Loucy (cell line): ENCODE measurements around the gene SERGEF.

Experiments used
- H2AFZ ChIP-seq: fragments of 200-600 bp; sonication (generic); 2 replicates; pipeline ENCODE4 v1.6.0; 2016; ENCODE audit warnings: antibody characterized with exemption, mild to moderate bottlenecking, low read length, moderate library complexity
- H3F3A ChIP-seq: fragments of 200-600 bp; 2 replicates; pipeline ENCODE4 v1.6.0; 2016; ENCODE audit warnings: antibody characterized with exemption, low read depth, mild to moderate bottlenecking
- H3K27me3 ChIP-seq: fragments of 200-600 bp; sonication (generic); 2 replicates; pipeline ENCODE4 v1.6.1; 2014; ENCODE audit warnings: low read length, mild to moderate bottlenecking; ENCODE audit not compliant: insufficient read depth, poor library complexity, severe bottlenecking
- H3K36me3 ChIP-seq: fragments of 200-600 bp; sonication (generic); 2 replicates; pipeline ENCODE4 v1.6.1; 2016; ENCODE audit warnings: low read length; ENCODE audit not compliant: insufficient read depth
- H3K4me1 ChIP-seq: fragments of 200-600 bp; sonication (generic); 2 replicates; pipeline ENCODE4 v1.5.1; 2014; ENCODE audit warnings: low read length, mild to moderate bottlenecking; ENCODE audit not compliant: insufficient read depth, poor library complexity, severe bottlenecking
- H3K4me2 ChIP-seq: fragments of 200-600 bp; sonication (generic); 2 replicates; pipeline ENCODE4 v1.6.0; 2014; ENCODE audit warnings: antibody characterized with exemption, low read length, low read depth, mild to moderate bottlenecking; ENCODE audit not compliant: poor library complexity, severe bottlenecking
- H3K4me3 ChIP-seq: fragments of 200-600 bp; sonication (generic); 2 replicates; pipeline ENCODE4 v1.5.1; 2014; ENCODE audit warnings: low read length, mild to moderate bottlenecking, mixed read lengths; ENCODE audit not compliant: poor library complexity, severe bottlenecking
- H3K79me2 ChIP-seq: fragments of 200-600 bp; sonication (generic); 2 replicates; pipeline ENCODE4 v1.6.1; 2014; ENCODE audit warnings: low read length; ENCODE audit not compliant: insufficient read depth
- H3K9ac ChIP-seq: fragments of 200-600 bp; sonication (generic); 2 replicates; pipeline ENCODE4 v1.6.0; 2014; ENCODE audit warnings: mild to moderate bottlenecking, low read depth, low read length, moderate library complexity; ENCODE audit not compliant: poor library complexity, severe bottlenecking
- H3K9me2 ChIP-seq: fragments of 200-600 bp; sonication (generic); replicated peaks from 2 replicates; pipeline ENCODE4 v1.6.1; 2016; ENCODE audit warnings: low read depth, low read length, mixed read lengths
- H3K9me3 ChIP-seq: fragments of 200-600 bp; sonication (generic); 2 replicates; pipeline ENCODE4 v1.6.1; 2014; ENCODE audit warnings: mild to moderate bottlenecking, antibody characterized with exemption, low read length, low read depth; ENCODE audit not compliant: insufficient read depth
- H4K20me1 ChIP-seq: fragments of 200-600 bp; sonication (generic); 2 replicates; pipeline ENCODE4 v1.6.0; 2014; ENCODE audit warnings: antibody characterized with exemption, low read length, mild to moderate bottlenecking; ENCODE audit not compliant: insufficient read depth, poor library complexity, severe bottlenecking
- CTCF ChIP-seq: fragments of 200-600 bp; sonication (generic); conservative IDR thresholded peaks from 2 replicates; pipeline ENCODE4 v1.5.1; 2014; ENCODE audit warnings: mild to moderate bottlenecking, antibody characterized with exemption, low read length
- EZH2phosphoT487 ChIP-seq: fragments of 200-600 bp; IDR thresholded peaks from 2 replicates; pipeline ENCODE4 v1.6.1; 2018; ENCODE audit warnings: antibody characterized with exemption, mild to moderate bottlenecking, moderate library complexity, borderline replicate concordance

The SERGEF gene

GRCh38 chr11:17738151-17738973, 274.5 kb downstream of the SERGEF start:
- H3K9me2 ChIP-seq = no peaks in the 10 kb centered on the region
- H3K4me2 ChIP-seq = no peak overlapping the region

More at GRCh38 chr11:17738151-17738973, 274.5 kb downstream of the SERGEF start:
- Histone ChIP-seq H3K36me3 (no peaks in the 10 kb centered on the region), H4K20me1 (no peaks in the 10 kb centered on the region), H3K4me1 (no peaks in the 10 kb centered on the region), H3K9ac (no peak overlapping the region), H3F3A (no peaks in the 10 kb centered on the region), H3K27me3 (no peaks in the 10 kb centered on the region), H3K79me2 (no peaks in the 10 kb centered on the region), H3K9me3 (no peaks in the 10 kb centered on the region), H3K4me3 (no peak overlapping the region), H2AFZ (no peak overlapping the region)
- no peak for TF ChIP-seq CTCF
- TF ChIP-seq EZH2phosphoT487 = no peak
